GM19193 (cell line): ENCODE data around the gene NOL4.

ENCODE experiments used
- POLR2A ChIP-seq: IDR thresholded peaks from 4 replicates; pipeline ENCODE4 v1.6.1; 2011; ENCODE audit not compliant: insufficient read depth, insufficient read length; ENCODE audit errors: extremely low read depth

NOL4 gene

DNA sequence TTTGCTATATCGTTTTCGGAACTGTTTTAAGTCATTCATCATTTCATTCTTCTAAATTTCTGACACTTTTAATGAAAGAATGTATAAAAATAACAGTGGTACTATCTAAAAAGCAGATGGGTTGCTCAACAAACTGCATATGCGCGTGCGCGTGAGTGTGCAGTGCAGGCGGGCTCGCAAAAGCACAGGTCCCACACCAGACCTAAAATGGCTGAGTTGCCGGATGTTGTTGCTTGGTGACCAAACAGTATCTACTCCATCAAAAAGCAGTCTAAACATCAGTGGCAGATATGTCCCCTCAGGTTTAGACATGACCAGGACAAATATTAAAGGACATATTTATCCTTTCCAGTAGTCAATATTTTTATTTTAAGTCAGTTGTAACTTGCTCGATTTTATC, 5.1 kb downstream of the NOL4 start:
- no peak for TF ChIP-seq POLR2A

DNA sequence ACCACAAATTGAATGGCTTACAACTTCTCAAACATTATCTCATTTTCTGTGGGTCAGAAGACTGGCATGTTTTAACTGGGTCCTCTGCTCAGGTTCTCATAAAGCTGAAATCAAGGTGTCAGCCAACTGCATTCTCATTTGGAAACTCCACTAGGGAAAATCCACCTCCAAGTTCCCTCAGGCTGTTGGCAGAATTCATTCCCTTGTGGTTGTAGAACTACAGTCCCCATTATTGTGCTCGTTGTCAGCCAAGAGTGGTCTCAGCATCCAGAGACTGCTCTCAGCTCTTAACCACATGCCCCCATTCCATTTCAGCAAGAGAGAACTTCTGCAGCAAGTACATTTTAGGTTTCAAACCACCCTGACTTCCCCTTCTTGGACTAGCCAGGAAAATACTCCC, 12.2 kb downstream of the NOL4 start:
- TF ChIP-seq POLR2A: no peak

GRCh38 chr18:34207344-34207851, 17.3 kb downstream of the NOL4 start:
- no peak for TF ChIP-seq POLR2A

GRCh38 chr18:34203866-34204265, 20.8 kb downstream of the NOL4 start:
- TF ChIP-seq POLR2A: no peak

GRCh38 chr18:34196256-34196655, 28.5 kb downstream of the NOL4 start:
- TF ChIP-seq POLR2A: no peak

GRCh38 chr18:34194239-34194638, 30.5 kb downstream of the NOL4 start:
- TF ChIP-seq POLR2A: no peak

DNA sequence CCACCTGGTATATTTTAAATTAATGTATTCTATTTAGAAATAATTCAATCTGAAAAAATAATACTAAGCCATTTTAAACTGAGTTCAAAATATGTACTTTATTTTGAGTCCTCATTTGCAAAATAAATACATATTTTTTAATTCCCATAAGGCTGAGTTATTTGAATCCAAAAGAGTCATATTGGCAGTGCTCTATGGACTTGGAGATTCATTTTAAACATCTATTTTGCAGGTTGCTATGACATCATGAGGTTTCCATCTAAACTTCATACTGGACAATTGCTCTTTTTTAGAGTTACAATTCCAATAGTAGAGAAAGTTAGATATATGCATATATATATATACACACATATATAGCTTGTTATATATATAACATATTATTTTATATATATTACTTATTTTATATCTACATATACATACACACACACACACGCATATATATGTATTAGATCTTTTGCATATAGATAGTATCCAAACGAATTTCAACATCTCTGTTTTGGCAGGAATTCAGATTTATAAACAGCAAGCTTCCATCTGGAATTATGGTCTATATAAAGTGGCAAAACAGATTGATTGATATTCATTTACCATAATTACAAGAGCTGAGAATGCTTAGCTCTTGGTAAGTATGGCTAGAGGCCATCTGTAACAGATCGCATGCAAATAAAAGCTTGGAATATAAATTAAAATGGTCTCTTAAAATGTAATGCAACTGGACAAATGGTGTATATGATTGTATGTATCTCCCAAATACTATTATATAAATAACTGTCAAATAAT, 34.9 kb downstream of the NOL4 start:
- no peak for TF ChIP-seq POLR2A
